Activated CD8-positive, alpha-beta memory T cell treated with anti-CD3 and anti-CD28 coated beads for 36 hours (primary cell): Measurements from ENCODE around the gene SPRR3. TPM values are rescaled to one million over a fixed set of nuclear protein-coding genes. Genes with fewer than 3 reads are reported as not detected.
"Not testable (repeated sequence)": the region's sequence is repeated elsewhere in the genome, so short reads cannot be mapped to it uniquely, and the experiment has no call there.

Source experiments
- CTCF ChIA-PET: fragments of 350-600 bp; sonication (Branson Sonifier 250); formaldehyde crosslinking; loops from one replicate; lab custom pipeline; 2021; ENCODE audit warnings: antibody characterized with exemption; lab: Charles Lee
- POLR2A ChIA-PET: fragments of 350-600 bp; sonication (Branson Sonifier 250); formaldehyde crosslinking; loops from one replicate; lab custom pipeline; 2021; ENCODE audit warnings: antibody characterized with exemption; lab: Charles Lee
- total RNA-seq, 2 experiments: library from RNA; stranded (reverse); gene quantifications; one replicate each; pipeline ENCODE4 v1.2.3, GENCODE V29; 2021

The SPRR3 gene
- total RNA-seq, 2 experiments from 2014 or later, result not detected

- ChIA-PET POLR2A (no interaction called here), CTCF (no interaction called here)
Observed at GRCh38 chr1:152981146-152981871, 20.2 kb upstream of the SPRR3 start.

- CTCF ChIA-PET, result no interaction called here
- POLR2A ChIA-PET, result no interaction called here
Observed at GRCh38 chr1:152982076-152982475, 19.5 kb upstream of the SPRR3 start.

DNA sequence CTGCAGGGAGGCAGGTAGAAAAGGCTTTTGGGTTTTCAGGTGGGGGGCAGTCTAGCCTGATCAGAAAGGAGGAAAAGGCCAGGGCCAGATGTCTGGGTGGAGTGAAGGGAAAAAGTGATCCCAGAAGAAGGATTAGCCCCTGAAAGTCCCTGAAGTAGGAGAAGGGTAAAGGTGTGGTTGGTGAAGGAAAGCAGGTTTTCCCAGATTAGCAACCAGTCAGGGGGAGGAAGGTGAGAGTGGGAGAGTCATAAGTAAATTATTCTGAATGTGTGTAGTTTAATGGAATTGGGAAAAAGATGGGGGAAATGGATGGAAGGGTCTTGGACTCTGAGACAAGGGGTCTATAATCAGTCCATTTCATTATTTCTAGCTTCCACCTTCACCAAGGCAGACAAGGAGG lies 18.3 kb upstream of the SPRR3 start:
- CTCF ChIA-PET, result no interaction called here
- POLR2A ChIA-PET, result no interaction called here

DNA sequence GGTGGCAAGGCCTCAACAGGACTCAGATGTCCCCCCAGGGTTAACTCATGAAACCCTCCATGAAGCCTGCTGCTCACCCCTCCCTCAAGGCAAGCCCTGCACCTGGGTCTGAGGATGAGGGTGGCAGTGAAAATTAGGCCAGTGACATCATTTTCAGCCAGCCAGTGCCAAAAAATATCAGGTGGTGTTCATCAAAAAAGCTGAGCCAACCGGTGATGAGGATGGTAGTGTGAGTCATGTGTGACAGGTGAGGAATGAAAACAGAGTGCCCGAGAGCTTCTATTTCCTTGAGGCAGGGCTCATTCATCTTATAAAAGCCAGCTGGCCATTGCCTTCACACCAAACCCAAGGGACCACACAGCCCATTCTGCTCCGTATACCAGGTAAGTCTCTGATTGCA lies 17.8 kb upstream of the SPRR3 start, which contains the start of gene SPRR1A:
Gene SPRR1A (plus strand): TSS at position 339 of the 400 bp plus-strand sequence. CDS start 1,150 bp downstream, outside the sequence.
- CTCF ChIA-PET, result no interaction called here
- POLR2A ChIA-PET, result no interaction called here

- POLR2A ChIA-PET, result no interaction called here
- CTCF ChIA-PET, result no interaction called here
Observed at GRCh38 chr1:152986578-152986977, 15.0 kb upstream of the SPRR3 start.

GRCh38 chr1:152993186-152993585 lies 8.4 kb upstream of the SPRR3 start:
- CTCF ChIA-PET, result no interaction called here

DNA sequence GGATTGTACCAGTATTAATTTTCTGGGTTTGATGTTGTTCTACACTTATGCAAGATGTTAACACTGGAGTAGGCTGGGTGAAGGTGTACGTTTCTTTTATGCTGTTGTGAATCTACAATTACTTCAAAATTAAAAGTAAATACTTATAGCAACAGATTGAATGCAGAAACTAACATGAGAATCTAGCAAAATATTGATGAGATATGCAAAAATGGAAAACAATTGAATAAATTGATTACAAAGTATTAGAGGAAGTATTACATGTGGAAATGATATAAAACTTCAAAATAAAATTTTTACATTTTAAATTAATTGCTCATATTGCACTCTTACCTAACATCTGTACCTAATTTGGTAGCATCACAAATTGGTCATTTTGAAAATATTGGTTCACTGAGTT lies 5.7 kb upstream of the SPRR3 start:
- POLR2A ChIA-PET, result no interaction called here
- CTCF ChIA-PET, result no interaction called here

More at GRCh38 chr1:152993186-152993585, 8.4 kb upstream of the SPRR3 start:
- POLR2A ChIA-PET, result no interaction called here

- CTCF ChIA-PET, result no interaction called here
- POLR2A ChIA-PET, result no interaction called here
Observed at GRCh38 chr1:152996633-152997400, 4.7 kb upstream of the SPRR3 start.

- ChIA-PET CTCF (no interaction called here), POLR2A (no interaction called here)
Observed at GRCh38 chr1:152997901-152998300, 3.6 kb upstream of the SPRR3 start.

- CTCF ChIA-PET, result no interaction called here
Observed at GRCh38 chr1:152998476-152998875, 3.1 kb upstream of the SPRR3 start.

DNA sequence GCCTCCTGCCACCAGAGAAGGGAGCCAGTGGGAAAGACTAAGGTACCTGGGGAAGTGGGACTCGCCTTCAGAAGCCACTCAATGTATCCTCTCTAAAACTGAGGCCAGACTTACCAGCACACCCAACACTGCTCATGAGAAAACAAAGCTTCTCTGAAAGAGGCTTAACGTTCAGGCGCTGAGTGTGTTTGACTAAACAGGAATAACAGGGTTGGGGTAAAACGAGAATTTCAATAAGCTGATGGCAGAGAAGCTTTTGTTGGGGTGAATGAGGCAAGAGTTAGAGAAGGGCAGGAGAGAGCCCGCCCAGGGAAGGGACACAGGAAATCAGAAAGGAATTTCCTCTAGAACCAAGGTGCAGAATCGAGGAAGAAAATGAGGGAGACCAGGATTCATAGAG lies 1.7 kb upstream of the SPRR3 start:
- ChIA-PET POLR2A (no interaction called here), CTCF (no interaction called here)

More at GRCh38 chr1:152998476-152998875, 3.1 kb upstream of the SPRR3 start:
- POLR2A ChIA-PET, result no interaction called here

- ChIA-PET CTCF (no interaction called here), POLR2A (no interaction called here)
Observed at GRCh38 chr1:153000294-153000693, 1.3 kb upstream of the SPRR3 start.

DNA sequence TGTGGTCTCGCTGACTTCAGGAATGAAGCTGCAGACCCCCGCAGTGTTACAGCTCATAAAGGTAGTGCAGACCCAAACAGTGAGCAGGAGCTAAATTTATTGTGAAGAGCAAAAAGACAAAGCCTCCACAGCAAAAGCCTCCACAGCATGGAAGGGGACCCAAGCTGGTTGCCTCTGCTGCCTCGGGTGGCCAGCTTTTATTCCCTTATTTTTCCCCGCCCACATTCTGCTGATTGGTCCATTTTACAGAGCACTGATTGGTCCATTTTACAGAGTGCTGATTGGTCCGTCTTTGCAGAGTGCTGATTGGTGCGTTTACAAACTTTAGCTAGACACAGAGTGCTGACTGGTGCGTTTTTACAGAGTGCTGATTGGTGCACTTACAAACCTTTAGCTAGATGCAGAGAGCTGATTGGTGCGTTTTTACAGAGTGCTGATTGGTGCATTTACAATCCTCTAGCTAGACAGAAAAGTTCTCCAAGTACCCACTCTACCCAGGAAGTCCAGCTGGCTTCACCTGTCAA lies 9.7 kb downstream of the SPRR3 start:
- CTCF ChIA-PET, POLR2A ChIA-PET: not testable (repeated sequence)

GRCh38 chr1:153021829-153022228 lies 20.3 kb downstream of the SPRR3 start:
- POLR2A ChIA-PET, result not testable (repeated sequence)

GRCh38 chr1:153022340-153022739 lies 20.8 kb downstream of the SPRR3 start:
- CTCF ChIA-PET, POLR2A ChIA-PET: not testable (repeated sequence)

More at GRCh38 chr1:153021829-153022228, 20.3 kb downstream of the SPRR3 start:
- CTCF ChIA-PET, result not testable (repeated sequence)

GRCh38 chr1:153023109-153023508 lies 21.6 kb downstream of the SPRR3 start:
- ChIA-PET POLR2A (no interaction called here), CTCF (no interaction called here)

- CTCF ChIA-PET, result no interaction called here
- POLR2A ChIA-PET, result no interaction called here
Observed at GRCh38 chr1:153024413-153024812, 22.9 kb downstream of the SPRR3 start.

- ChIA-PET POLR2A (no interaction called here), CTCF (no interaction called here)
Observed at GRCh38 chr1:153025797-153026196, 24.2 kb downstream of the SPRR3 start.

DNA sequence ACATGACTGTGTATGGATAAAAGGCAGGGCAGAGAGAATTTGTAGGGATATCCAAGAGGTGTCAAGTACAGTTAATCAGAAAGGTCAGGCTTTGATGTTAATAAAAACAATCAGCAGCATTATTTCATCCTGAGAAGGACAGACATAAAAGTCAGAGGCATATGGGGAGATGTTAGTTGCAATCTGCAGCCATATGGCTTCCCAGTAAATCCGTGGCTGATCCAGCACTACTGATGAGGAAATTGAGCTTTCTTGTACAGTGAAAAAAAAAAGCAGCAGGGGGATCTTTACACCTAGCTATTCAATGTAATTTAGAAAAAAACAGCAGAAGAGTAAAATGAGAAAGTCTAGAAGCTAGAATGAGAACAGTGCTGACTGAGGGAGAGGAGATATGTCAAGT lies 27.2 kb downstream of the SPRR3 start:
- POLR2A ChIA-PET, result no interaction called here
- CTCF ChIA-PET, result no interaction called here

- ChIA-PET CTCF (no interaction called here), POLR2A (no interaction called here)
Observed at GRCh38 chr1:153030895-153031294, 29.3 kb downstream of the SPRR3 start, which contains the start of gene SPRR1B. Gene SPRR1B, plus strand, starts transcription at chr1:153031203. Its CDS starts 1,143 bp downstream, at chr1:153032346.
